Stimulated activated memory B cell treated with anti-CD40 and anti-IgM and Interleukin-4, amounts not matched to agents 10 μg/mL and 1 μg/mL and 100 μg/mL, for 72 hours (primary cell): ENCODE results near the gene TECPR1.
"Not testable (repeated sequence)": the region's sequence is repeated elsewhere in the genome, so short reads cannot be mapped to it uniquely, and the experiment has no call there.

Experiments used
- ATAC-seq: fragments of 150-1000 bp; cut with Tn5 transposase; 2 replicates; pipeline ENCODE4 v1.10.0; 2021
- H3K27ac Mint-ChIP-seq: one replicate; pipeline ENCODE4 v1.8.0; 2022; ENCODE audit warnings: mild to moderate bottlenecking, mixed read lengths
- H3K27me3 Mint-ChIP-seq: one replicate; pipeline ENCODE4 v1.8.0; 2022; ENCODE audit warnings: mixed read lengths
- H3K36me3 Mint-ChIP-seq: one replicate; pipeline ENCODE4 v1.8.0; 2022; ENCODE audit warnings: mixed read lengths
- H3K4me1 Mint-ChIP-seq: one replicate; pipeline ENCODE4 v1.8.0; 2022; ENCODE audit warnings: mixed read lengths
- H3K4me3 Mint-ChIP-seq: one replicate; pipeline ENCODE4 v1.8.0; 2022; ENCODE audit warnings: mild to moderate bottlenecking, moderate library complexity, mixed read lengths
- H3K9me3 Mint-ChIP-seq: one replicate; pipeline ENCODE4 v1.8.0; 2022; ENCODE audit warnings: mixed read lengths

The TECPR1 gene

GRCh38 chr7:98228801-98229200 is 23.2 kb downstream of the TECPR1 start:
- peaks cover 67% of the 10 kb centered on the region for H3K36me3 Mint-ChIP-seq
- no peak for ATAC-seq
- no peak overlapping the region for H3K4me3 Mint-ChIP-seq
- H3K27me3 Mint-ChIP-seq = no peaks in the 10 kb centered on the region
- no peaks in the 10 kb centered on the region for H3K4me1 Mint-ChIP-seq
- no peak overlapping the region for H3K27ac Mint-ChIP-seq
- no peaks in the 10 kb centered on the region for H3K9me3 Mint-ChIP-seq

GRCh38 chr7:98227939-98228338 is 24.1 kb downstream of the TECPR1 start:
- no peak for ATAC-seq
- no peaks in the 10 kb centered on the region for H3K9me3 Mint-ChIP-seq
- no peaks in the 10 kb centered on the region for H3K27me3 Mint-ChIP-seq
- H3K4me1 Mint-ChIP-seq = no peaks in the 10 kb centered on the region
- H3K4me3 Mint-ChIP-seq = no peak overlapping the region
- H3K36me3 Mint-ChIP-seq = peaks cover 68% of the 10 kb centered on the region
- H3K27ac Mint-ChIP-seq = no peak overlapping the region

GRCh38 chr7:98225913-98226614 is 26.0 kb downstream of the TECPR1 start:
- ATAC-seq = no peak
- Mint-ChIP-seq H3K27ac (no peak overlapping the region), H3K9me3 (no peaks in the 10 kb centered on the region), H3K36me3 (peaks cover 68% of the 10 kb centered on the region), H3K27me3 (no peaks in the 10 kb centered on the region), H3K4me1 (no peaks in the 10 kb centered on the region), H3K4me3 (no peak overlapping the region)

- peaks cover 58% of the 10 kb centered on the region for H3K36me3 Mint-ChIP-seq
- no peak overlapping the region for H3K4me3 Mint-ChIP-seq
- no peak overlapping the region for H3K27ac Mint-ChIP-seq
- H3K4me1 Mint-ChIP-seq = peaks cover 3% of the 10 kb centered on the region
- peak; percentile 6 for ATAC-seq
- no peaks in the 10 kb centered on the region for H3K9me3 Mint-ChIP-seq
- no peaks in the 10 kb centered on the region for H3K27me3 Mint-ChIP-seq
Observed at GRCh38 chr7:98224701-98225181, 27.3 kb downstream of the TECPR1 start.

GRCh38 chr7:98223898-98224700 is 27.9 kb downstream of the TECPR1 start:
- ATAC-seq = no peak
- no peaks in the 10 kb centered on the region for H3K27me3 Mint-ChIP-seq

GRCh38 chr7:98223351-98223897 is 28.6 kb downstream of the TECPR1 start:
- peaks cover 55% of the 10 kb centered on the region for H3K36me3 Mint-ChIP-seq
- H3K4me3 Mint-ChIP-seq = no peak overlapping the region
- H3K9me3 Mint-ChIP-seq = no peaks in the 10 kb centered on the region
- peaks cover 16% of the 10 kb centered on the region for H3K4me1 Mint-ChIP-seq
- H3K27me3 Mint-ChIP-seq = no peaks in the 10 kb centered on the region
- H3K27ac Mint-ChIP-seq = no peak overlapping the region
- ATAC-seq = peak; percentile 10

More at GRCh38 chr7:98223898-98224700, 27.9 kb downstream of the TECPR1 start:
- Mint-ChIP-seq H3K36me3 (peaks cover 55% of the 10 kb centered on the region), H3K4me1 (peaks cover 9% of the 10 kb centered on the region), H3K4me3 (no peak overlapping the region), H3K9me3 (no peaks in the 10 kb centered on the region), H3K27ac (no peak overlapping the region)

GRCh38 chr7:98222533-98223195 is 29.4 kb downstream of the TECPR1 start:
- no peak overlapping the region for H3K4me3 Mint-ChIP-seq
- no peak overlapping the region for H3K27ac Mint-ChIP-seq
- H3K36me3 Mint-ChIP-seq = peaks cover 54% of the 10 kb centered on the region
- ATAC-seq = no peak
- no peaks in the 10 kb centered on the region for H3K27me3 Mint-ChIP-seq
- H3K9me3 Mint-ChIP-seq = no peaks in the 10 kb centered on the region
- peaks cover 23% of the 10 kb centered on the region for H3K4me1 Mint-ChIP-seq

- H3K27me3 Mint-ChIP-seq = no peaks in the 10 kb centered on the region
- peaks cover 59% of the 10 kb centered on the region for H3K36me3 Mint-ChIP-seq
- H3K4me3 Mint-ChIP-seq = no peak overlapping the region
- H3K27ac Mint-ChIP-seq = no peak overlapping the region
- H3K9me3 Mint-ChIP-seq = no peaks in the 10 kb centered on the region
- no peak for ATAC-seq
- peaks cover 23% of the 10 kb centered on the region for H3K4me1 Mint-ChIP-seq
Observed at GRCh38 chr7:98221611-98222532, 30.2 kb downstream of the TECPR1 start.

- Mint-ChIP-seq H3K36me3 (peaks cover 57% of the 10 kb centered on the region), H3K4me1 (peaks cover 23% of the 10 kb centered on the region)
- not testable (repeated sequence) for H3K9me3 Mint-ChIP-seq, H3K27ac Mint-ChIP-seq, ATAC-seq, H3K4me3 Mint-ChIP-seq, H3K27me3 Mint-ChIP-seq
Observed at GRCh38 chr7:98219382-98219781, 32.6 kb downstream of the TECPR1 start.

- Mint-ChIP-seq H3K27me3 (peaks cover 13% of the 10 kb centered on the region), H3K36me3 (peaks cover 51% of the 10 kb centered on the region), H3K4me1 (peaks cover 23% of the 10 kb centered on the region), H3K9me3 (no peaks in the 10 kb centered on the region), H3K4me3 (no peak overlapping the region), H3K27ac (no peak overlapping the region)
- no peak for ATAC-seq
Observed at GRCh38 chr7:98217623-98218582, 34.1 kb downstream of the TECPR1 start.

- Mint-ChIP-seq H3K4me1 (peaks cover 23% of the 10 kb centered on the region), H3K9me3 (no peaks in the 10 kb centered on the region), H3K27me3 (peaks cover 21% of the 10 kb centered on the region), H3K36me3 (peaks cover 49% of the 10 kb centered on the region), H3K4me3 (no peak overlapping the region), H3K27ac (no peak overlapping the region)
- ATAC-seq = no peak
Observed at GRCh38 chr7:98216941-98217622, 35.0 kb downstream of the TECPR1 start.

GRCh38 chr7:98215561-98216495 is 36.2 kb downstream of the TECPR1 start:
- Mint-ChIP-seq H3K4me1 (peaks cover 28% of the 10 kb centered on the region), H3K4me3 (no peak overlapping the region), H3K36me3 (peaks cover 40% of the 10 kb centered on the region), H3K27ac (no peak overlapping the region), H3K9me3 (no peaks in the 10 kb centered on the region), H3K27me3 (peaks cover 29% of the 10 kb centered on the region)
- no peak for ATAC-seq
